ENCODE data around the gene ALPL.

ALPL gene

GRCh38 chr1:21618059-21618458, 108.8 kb downstream of the ALPL start:
- in situ Hi-C loops (cut with HindIII; ENCODE audit: low sequenced_read_pairs) = no loop called here
- DNase-seq (ENCODE audit: low read depth, low spot score) = no peak
- TF ChIP-seq CTCF (IDR thresholded peaks at IDR 0.05; ENCODE audit: low read depth, low read length) = no peak
- H3K4me3 ChIP-seq (ENCODE audit: low read depth, low read length) = no peak overlapping the region

- no peak for DNase-seq (ENCODE audit: low read depth, low spot score)
- in situ Hi-C loops (cut with HindIII; ENCODE audit: low sequenced_read_pairs) = no loop called here
- no peak for TF ChIP-seq CTCF (IDR thresholded peaks at IDR 0.05; ENCODE audit: low read depth, low read length)
- H3K4me3 ChIP-seq (ENCODE audit: low read depth, low read length) = no peak overlapping the region
These were observed 109.5 kb downstream of the ALPL start for GRCh38 chr1:21618561-21619374.

- no peak for DNase-seq (ENCODE audit: low read depth, low spot score)
- in situ Hi-C loops (cut with HindIII; ENCODE audit: low sequenced_read_pairs) = no loop called here
- no peak for TF ChIP-seq CTCF (IDR thresholded peaks at IDR 0.05; ENCODE audit: low read depth, low read length)
- no peak overlapping the region for H3K4me3 ChIP-seq (ENCODE audit: low read depth, low read length)
These were observed 110.2 kb downstream of the ALPL start for GRCh38 chr1:21619375-21619947.

DNA sequence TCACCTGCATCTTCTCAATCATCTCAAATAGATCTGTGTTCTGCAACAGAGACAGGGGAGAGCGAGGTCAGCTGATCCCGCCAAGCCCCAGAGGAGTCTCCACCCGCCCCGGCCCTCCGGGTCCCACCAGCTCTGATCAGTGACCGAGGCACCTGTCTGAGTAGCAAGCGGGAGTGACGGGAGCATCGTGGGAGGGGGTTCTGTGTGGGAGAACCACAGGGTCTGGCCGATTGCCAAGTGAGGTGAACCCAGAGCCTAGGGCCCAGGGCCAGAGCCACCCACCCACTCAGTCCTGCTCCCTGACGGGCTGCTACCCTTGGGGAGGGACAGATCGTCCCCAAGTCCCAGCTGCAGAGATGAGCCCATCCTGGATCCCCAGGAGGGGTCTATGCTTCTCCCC, 110.8 kb downstream of the ALPL start:
- H3K4me3 ChIP-seq (ENCODE audit: low read depth, low read length) = no peak overlapping the region
- no peak for TF ChIP-seq CTCF (IDR thresholded peaks at IDR 0.05; ENCODE audit: low read depth, low read length)
- in situ Hi-C loops (cut with HindIII; ENCODE audit: low sequenced_read_pairs) = no loop called here
- DNase-seq (ENCODE audit: low read depth, low spot score) = no peak

GRCh38 chr1:21620496-21620895, 111.3 kb downstream of the ALPL start:
- in situ Hi-C loops (cut with HindIII; ENCODE audit: low sequenced_read_pairs) = no loop called here
- TF ChIP-seq CTCF (IDR thresholded peaks at IDR 0.05; ENCODE audit: low read depth, low read length) = no peak
- no peak for DNase-seq (ENCODE audit: low read depth, low spot score)
- H3K4me3 ChIP-seq (ENCODE audit: low read depth, low read length) = no peak overlapping the region

DNA sequence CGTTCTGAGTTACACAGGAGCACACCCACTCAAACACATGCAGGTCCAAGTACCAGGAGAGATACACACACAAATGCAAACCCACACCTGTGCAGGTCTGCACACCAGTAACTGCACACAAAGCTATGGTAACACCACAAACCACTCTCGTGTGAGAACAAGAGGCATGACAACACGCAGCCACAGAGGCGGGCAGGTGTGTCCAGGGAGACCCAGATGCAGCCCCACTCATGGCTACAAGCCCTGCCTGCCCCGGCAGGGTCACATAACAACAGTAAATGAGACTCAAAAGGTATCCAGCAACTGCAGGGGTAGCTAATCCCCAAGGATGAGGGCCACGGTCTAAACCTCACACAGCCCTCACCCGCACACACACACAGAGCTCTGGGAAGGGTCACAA, 111.8 kb downstream of the ALPL start:
- TF ChIP-seq CTCF (IDR thresholded peaks at IDR 0.05; ENCODE audit: low read depth, low read length) = no peak
- no peak for DNase-seq (ENCODE audit: low read depth, low spot score)
- in situ Hi-C loops (cut with HindIII; ENCODE audit: low sequenced_read_pairs) = no loop called here
- no peak overlapping the region for H3K4me3 ChIP-seq (ENCODE audit: low read depth, low read length)
